ENCODE results near the gene HOXD12.

DNA sequence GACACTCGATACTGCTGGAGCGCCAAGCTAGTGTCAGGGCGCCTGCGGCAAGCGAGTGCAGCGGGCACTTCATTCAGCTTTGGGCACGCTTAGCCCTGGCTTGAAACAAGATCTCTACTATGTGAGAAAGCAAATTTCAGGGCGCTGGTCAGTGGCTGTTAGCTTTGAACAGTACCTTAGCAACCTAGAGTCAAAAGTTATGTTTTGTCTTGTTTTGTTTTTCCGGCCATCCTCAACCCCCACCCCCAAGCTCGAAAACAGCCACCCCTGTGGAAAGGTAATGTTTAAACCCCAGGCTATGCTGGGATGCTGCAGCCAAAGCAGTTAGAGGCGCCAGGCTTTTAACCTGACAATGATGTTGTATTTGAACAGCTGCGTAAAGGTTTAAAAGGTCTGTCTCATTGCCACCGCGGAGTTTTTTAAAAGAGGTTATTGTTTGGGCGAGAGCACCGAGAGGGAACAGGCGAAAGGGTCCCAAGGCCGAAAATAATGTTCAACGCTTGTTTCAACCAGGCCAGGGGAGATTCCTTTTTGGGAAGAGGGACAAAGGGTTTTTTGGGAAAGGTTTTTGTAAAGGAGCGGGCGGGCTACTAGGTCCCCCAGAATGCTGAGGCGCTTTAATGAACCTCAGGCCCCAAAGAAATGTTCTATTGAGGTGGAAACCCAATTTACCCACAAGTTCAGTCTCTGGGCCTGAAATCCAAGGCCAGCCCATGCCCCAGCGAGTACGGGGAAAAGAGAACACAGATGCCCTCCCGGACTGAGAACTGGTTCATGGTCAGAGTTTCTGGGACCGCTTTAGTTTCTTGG is 14.7 kb downstream of the HOXD12 start:
- TF ChIP-seq, protein P1, sequence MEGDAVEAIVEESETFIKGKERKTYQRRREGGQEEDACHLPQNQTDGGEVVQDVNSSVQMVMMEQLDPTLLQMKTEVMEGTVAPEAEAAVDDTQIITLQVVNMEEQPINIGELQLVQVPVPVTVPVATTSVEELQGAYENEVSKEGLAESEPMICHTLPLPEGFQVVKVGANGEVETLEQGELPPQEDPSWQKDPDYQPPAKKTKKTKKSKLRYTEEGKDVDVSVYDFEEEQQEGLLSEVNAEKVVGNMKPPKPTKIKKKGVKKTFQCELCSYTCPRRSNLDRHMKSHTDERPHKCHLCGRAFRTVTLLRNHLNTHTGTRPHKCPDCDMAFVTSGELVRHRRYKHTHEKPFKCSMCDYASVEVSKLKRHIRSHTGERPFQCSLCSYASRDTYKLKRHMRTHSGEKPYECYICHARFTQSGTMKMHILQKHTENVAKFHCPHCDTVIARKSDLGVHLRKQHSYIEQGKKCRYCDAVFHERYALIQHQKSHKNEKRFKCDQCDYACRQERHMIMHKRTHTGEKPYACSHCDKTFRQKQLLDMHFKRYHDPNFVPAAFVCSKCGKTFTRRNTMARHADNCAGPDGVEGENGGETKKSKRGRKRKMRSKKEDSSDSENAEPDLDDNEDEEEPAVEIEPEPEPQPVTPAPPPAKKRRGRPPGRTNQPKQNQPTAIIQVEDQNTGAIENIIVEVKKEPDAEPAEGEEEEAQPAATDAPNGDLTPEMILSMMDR (IDR thresholded peaks at IDR 0.05): no peak
- no peak for TF ChIP-seq POLR2A (IDR thresholded peaks at IDR 0.05)
- TF ChIP-seq POLR2AphosphoS5 (IDR thresholded peaks at IDR 0.05): no peak

Data from prostate gland (tissue), 2 donors.